Activated CD4-positive, alpha-beta memory T cell treated with anti-CD3 and anti-CD28 coated beads for 36 hours (primary cell): ENCODE measurements around the gene RABGGTB. TPM values are rescaled to one million over a fixed set of nuclear protein-coding genes. Genes with fewer than 3 reads are reported as not detected.

Experiments
- total RNA-seq, 2 experiments: library from RNA; stranded (reverse); gene quantifications; one replicate each; pipeline ENCODE4 v1.2.3, GENCODE V29; 2021

The RABGGTB gene
- total RNA-seq, 2 experiments from 2014 or later: 158 to 170 TPM

Other genes with a start within 250 kb of the RABGGTB start
- gene SLC44A5, start 175.1 kb upstream of the RABGGTB start, total RNA-seq: under 1 TPM; 0.34 to 0.40 TPM
- 10 to 100 TPM; 60.3 to 60.9 TPM for gene ACADM, start 61.5 kb upstream of the RABGGTB start, total RNA-seq
- under 1 TPM; 0.12 to 0.43 TPM for gene MSH4, start 10.6 kb downstream of the RABGGTB start, total RNA-seq
- gene ASB17, start 146.1 kb downstream of the RABGGTB start, total RNA-seq: not detected